ENCODE measurements around the gene TOMM6. TPM values are rescaled to one million over a fixed set of nuclear protein-coding genes. Genes with fewer than 3 reads are reported as not detected.
"Not testable (repeated sequence)": the region's sequence is repeated elsewhere in the genome, so short reads cannot be mapped to it uniquely, and the experiment has no call there.

The TOMM6 gene
- total and polyA plus RNA-seq, 2 donors from 2014 or later = 150 to 479 TPM

DNA sequence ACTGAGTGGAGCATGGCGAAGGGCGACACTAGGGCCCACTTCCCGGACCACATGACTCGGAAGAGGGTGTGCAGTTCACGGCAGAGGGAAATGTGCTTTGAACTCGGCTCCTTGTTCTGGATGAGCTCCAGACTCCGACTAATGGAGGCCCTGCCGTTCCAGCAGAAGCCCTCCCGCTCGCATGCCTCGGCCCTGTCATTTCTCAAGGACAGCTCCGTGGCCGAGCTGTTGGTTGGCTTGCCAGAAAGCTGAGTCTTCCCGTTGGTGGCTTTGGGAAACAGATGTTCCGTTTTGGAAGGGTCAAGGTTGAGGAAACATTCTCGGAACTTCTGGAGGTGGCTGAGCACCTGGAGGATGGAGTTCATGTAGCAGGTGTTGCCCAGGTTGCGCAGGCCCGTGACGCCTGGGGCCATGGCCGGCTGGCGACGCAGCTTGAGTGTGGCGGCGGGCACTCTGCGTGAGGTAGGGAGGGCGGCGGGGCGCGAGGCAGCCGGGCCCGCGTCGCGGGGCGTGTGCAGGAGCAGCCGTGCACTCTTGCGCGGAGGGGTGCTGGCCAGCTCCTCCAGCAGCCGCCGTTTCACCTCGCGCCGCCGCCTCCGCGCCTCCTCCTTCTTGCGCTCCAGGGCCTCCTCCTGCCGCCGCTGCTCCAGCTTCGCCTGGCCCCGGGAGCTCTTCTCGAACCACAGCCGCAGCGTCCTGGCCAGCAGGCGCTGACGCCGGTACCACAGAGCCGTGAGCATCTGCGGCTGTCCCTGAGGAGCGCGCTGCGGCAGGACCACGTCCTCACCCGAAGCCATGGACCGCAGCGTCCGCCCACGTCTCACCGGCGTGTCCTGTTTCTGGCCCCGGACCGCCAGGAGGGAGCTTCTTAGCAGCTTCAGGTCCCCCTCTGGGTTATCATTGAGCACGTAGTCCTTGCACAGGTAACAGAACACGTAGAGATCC, 18.6 kb downstream of the TOMM6 start:
- H3K36me3 ChIP-seq (ENCODE audit: control insufficient read depth in 2 of 3, insufficient read depth in 3 of 3, low read length in 3 of 3) = peaks cover 0 to 3% (median 0%) of the 10 kb centered on the region in 3 donors
- H3K27me3 ChIP-seq (ENCODE audit: control insufficient read depth, insufficient read depth, low read length) = no peaks in the 10 kb centered on the region
- intact Hi-C loops (cut with DNase I) = no loop called here
- H3K9ac ChIP-seq (ENCODE audit: low read length in 3 of 3) = no peak overlapping the region
- FAIRE-seq = no peak
- H3K9me3 ChIP-seq (ENCODE audit: control insufficient read depth in 2 of 3, insufficient read depth in 1 of 3, low read length in 3 of 3) = no peaks in the 10 kb centered on the region
- H3K27ac ChIP-seq (ENCODE audit: low read depth in 2 of 2, low read length in 2 of 2) = no peak overlapping the region
- H3K4me3 ChIP-seq (ENCODE audit: low read length in 3 of 3) = no peak overlapping the region
- peak in 1 of 5 donors; percentile 71 for DNase-seq
- H3K4me1 ChIP-seq (ENCODE audit: control insufficient read depth in 2 of 3, insufficient read depth in 2 of 3, low read depth in 1 of 3, low read length in 3 of 3) = no peaks in the 10 kb centered on the region
- TF ChIP-seq, protein P1, sequence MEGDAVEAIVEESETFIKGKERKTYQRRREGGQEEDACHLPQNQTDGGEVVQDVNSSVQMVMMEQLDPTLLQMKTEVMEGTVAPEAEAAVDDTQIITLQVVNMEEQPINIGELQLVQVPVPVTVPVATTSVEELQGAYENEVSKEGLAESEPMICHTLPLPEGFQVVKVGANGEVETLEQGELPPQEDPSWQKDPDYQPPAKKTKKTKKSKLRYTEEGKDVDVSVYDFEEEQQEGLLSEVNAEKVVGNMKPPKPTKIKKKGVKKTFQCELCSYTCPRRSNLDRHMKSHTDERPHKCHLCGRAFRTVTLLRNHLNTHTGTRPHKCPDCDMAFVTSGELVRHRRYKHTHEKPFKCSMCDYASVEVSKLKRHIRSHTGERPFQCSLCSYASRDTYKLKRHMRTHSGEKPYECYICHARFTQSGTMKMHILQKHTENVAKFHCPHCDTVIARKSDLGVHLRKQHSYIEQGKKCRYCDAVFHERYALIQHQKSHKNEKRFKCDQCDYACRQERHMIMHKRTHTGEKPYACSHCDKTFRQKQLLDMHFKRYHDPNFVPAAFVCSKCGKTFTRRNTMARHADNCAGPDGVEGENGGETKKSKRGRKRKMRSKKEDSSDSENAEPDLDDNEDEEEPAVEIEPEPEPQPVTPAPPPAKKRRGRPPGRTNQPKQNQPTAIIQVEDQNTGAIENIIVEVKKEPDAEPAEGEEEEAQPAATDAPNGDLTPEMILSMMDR (IDR thresholded peaks at IDR 0.05; ENCODE audit: borderline replicate concordance, extremely low read depth, insufficient read depth) = no peak

DNA sequence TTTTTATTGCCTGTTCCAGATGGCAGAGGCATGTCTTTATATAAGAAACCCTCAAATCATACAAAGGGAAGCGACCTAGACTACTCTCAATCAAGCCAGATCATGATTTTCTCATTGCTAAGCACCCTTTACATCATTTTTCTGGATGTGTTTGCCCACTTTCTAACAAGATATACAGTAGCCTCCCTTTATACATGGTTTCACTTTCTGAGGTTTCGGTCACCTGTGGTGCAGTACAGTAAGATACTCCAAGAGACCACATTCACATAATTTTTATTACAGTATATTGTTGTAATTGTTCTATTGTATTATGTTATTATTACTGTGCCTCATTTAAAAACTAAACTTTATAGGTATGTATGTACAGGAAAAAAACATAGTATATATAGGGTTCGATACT, 23.6 kb downstream of the TOMM6 start:
- TF ChIP-seq, protein P1 (IDR thresholded peaks at IDR 0.05; ENCODE audit: borderline replicate concordance, extremely low read depth, insufficient read depth) = no peak
- no peak overlapping the region for H3K4me3 ChIP-seq (ENCODE audit: low read length in 3 of 3)
- H3K9me3 ChIP-seq (ENCODE audit: control insufficient read depth in 2 of 3, insufficient read depth in 1 of 3, low read length in 3 of 3) = no peaks in the 10 kb centered on the region
- H3K27ac ChIP-seq (ENCODE audit: low read depth in 2 of 2, low read length in 2 of 2) = no peak overlapping the region
- no peaks in the 10 kb centered on the region for H3K36me3 ChIP-seq (ENCODE audit: control insufficient read depth in 2 of 3, insufficient read depth in 3 of 3, low read length in 3 of 3)
- intact Hi-C loops (cut with DNase I) = no loop called here
- H3K4me1 ChIP-seq (ENCODE audit: control insufficient read depth in 2 of 3, insufficient read depth in 2 of 3, low read depth in 1 of 3, low read length in 3 of 3) = no peaks in the 10 kb centered on the region
- no peaks in the 10 kb centered on the region for H3K27me3 ChIP-seq (ENCODE audit: control insufficient read depth, insufficient read depth, low read length)
- FAIRE-seq (no peak), DNase-seq (no peak)
- no peak overlapping the region for H3K9ac ChIP-seq (ENCODE audit: low read length in 3 of 3)

DNA sequence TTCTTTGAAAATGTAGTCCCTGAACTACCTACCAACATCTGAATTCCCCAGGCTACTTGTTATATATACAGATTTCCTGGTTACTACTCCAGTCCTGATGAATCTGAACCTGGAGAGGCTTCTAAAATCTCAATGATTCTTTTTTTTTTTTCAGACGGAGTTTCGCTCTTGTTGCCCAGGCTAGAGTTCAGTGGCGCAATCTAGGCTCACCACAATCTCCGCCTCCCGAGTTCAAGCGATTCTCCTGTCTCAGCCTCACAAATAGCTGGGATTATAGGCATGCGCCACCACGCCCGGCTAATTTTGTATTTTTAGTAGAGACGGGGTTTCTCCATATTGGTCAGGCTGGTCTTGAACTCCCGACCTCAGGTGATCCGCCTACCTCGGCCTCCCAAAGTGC, 24.5 kb downstream of the TOMM6 start:
- FAIRE-seq; H3K9ac ChIP-seq (ENCODE audit: low read length in 3 of 3); H3K27me3 ChIP-seq (ENCODE audit: control insufficient read depth, insufficient read depth, low read length); H3K27ac ChIP-seq (ENCODE audit: low read depth in 2 of 2, low read length in 2 of 2); H3K9me3 ChIP-seq (ENCODE audit: control insufficient read depth in 2 of 3, insufficient read depth in 1 of 3, low read length in 3 of 3); H3K4me3 ChIP-seq (ENCODE audit: low read length in 3 of 3); H3K36me3 ChIP-seq (ENCODE audit: control insufficient read depth in 2 of 3, insufficient read depth in 3 of 3, low read length in 3 of 3); DNase-seq; H3K4me1 ChIP-seq (ENCODE audit: control insufficient read depth in 2 of 3, insufficient read depth in 2 of 3, low read depth in 1 of 3, low read length in 3 of 3); intact Hi-C loops (cut with DNase I): not testable (repeated sequence)

DNA sequence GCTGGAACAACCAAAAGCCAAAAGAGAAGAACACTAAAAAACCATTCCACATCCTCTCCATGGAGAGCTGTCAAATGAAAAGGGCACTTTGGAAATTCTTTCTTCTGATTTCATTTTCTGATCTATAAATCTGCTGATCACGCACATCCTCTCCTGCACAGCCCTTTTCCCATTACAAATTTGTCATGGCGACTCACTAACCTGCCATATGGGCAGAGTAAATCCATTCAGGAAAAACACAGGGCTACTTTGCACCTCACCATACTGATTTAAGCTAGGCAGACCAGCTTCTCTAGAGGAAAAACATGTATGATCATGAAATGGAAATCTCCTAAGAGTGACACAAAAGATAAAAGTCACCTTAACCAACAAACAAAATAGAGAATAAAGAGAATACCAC, 26.0 kb downstream of the TOMM6 start:
- Histone ChIP-seq H3K9ac (ENCODE audit: low read length in 3 of 3) (no peak overlapping the region), H3K4me3 (ENCODE audit: low read length in 3 of 3) (no peak overlapping the region), H3K27ac (ENCODE audit: low read depth in 2 of 2, low read length in 2 of 2) (no peak overlapping the region), H3K27me3 (ENCODE audit: control insufficient read depth, insufficient read depth, low read length) (no peaks in the 10 kb centered on the region), H3K9me3 (ENCODE audit: control insufficient read depth in 2 of 3, insufficient read depth in 1 of 3, low read length in 3 of 3) (no peaks in the 10 kb centered on the region), H3K4me1 (ENCODE audit: control insufficient read depth in 2 of 3, insufficient read depth in 2 of 3, low read depth in 1 of 3, low read length in 3 of 3) (no peaks in the 10 kb centered on the region), H3K36me3 (ENCODE audit: control insufficient read depth in 2 of 3, insufficient read depth in 3 of 3, low read length in 3 of 3) (no peaks in the 10 kb centered on the region)
- FAIRE-seq (no peak), DNase-seq (no peak)
- intact Hi-C loops (cut with DNase I) = no loop called here
- TF ChIP-seq, protein P1 (IDR thresholded peaks at IDR 0.05; ENCODE audit: borderline replicate concordance, extremely low read depth, insufficient read depth) = no peak
